ENCODE measurements around the gene ECHDC3. TPM values are rescaled to one million over a fixed set of nuclear protein-coding genes. Genes with fewer than 3 reads are reported as not detected.

The ECHDC3 gene
- total and polyA plus RNA-seq, 2 of the 13 experiments (the other 11 are each of a cell fraction or from before 2014, with no cell fraction given), result not detected

DNA sequence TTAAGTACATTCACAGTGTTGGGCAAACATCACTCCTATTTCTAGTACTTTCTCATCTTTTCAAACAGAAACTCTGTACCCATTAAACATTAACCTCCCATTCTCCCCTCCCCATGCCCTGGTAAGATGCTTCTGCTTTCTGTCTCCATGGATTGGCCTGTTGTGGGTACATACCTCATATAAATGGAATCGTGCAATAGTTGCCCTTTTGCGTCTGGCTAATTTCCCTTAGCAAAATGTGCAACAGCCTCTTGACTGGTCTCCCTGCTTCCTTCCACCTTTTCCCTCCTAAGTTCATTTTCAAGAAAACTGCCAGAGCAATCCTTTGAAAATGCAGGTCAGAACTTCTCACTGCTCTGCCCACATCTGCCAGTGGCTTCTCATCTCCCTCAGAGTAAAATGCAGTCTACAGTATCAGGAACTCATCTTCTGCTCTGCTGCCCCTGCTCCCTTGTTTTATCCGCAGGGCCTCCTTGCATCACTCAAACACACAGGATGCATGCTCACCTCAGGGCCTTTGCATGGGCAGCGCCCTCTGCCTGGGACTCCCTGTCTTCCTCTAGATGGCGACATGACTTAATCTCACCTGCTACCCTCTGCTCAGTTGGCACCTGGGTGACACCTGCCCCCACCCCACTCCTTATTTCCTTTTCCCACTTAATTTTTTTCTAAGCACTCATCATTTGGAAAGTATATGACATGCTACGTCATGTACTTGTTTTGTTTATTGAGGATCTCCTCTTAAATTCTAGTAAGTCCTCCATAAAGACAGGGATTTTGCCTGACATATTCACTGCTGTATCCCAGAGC, 44.3 kb upstream of the ECHDC3 start (continued):
- TF ChIP-seq RAD21 (CRISPR knock-in tag; IDR thresholded peaks at IDR 0.05), result peak; percentile 9; the same call in 1 of the 2 replicates
- TF ChIP-seq, protein P1, sequence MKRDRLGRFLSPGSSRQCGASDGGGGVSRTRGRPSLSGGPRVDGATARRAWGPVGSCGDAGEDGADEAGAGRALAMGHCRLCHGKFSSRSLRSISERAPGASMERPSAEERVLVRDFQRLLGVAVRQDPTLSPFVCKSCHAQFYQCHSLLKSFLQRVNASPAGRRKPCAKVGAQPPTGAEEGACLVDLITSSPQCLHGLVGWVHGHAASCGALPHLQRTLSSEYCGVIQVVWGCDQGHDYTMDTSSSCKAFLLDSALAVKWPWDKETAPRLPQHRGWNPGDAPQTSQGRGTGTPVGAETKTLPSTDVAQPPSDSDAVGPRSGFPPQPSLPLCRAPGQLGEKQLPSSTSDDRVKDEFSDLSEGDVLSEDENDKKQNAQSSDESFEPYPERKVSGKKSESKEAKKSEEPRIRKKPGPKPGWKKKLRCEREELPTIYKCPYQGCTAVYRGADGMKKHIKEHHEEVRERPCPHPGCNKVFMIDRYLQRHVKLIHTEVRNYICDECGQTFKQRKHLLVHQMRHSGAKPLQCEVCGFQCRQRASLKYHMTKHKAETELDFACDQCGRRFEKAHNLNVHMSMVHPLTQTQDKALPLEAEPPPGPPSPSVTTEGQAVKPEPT (CRISPR knock-in tag; IDR thresholded peaks at IDR 0.05; ENCODE audit: low read depth), result no peak
- TF ChIP-seq ZNF232 (CRISPR knock-in tag; IDR thresholded peaks at IDR 0.05; ENCODE audit: borderline replicate concordance), result no peak
- no peak for TF ChIP-seq NFKBIZ (CRISPR knock-in tag; IDR thresholded peaks at IDR 0.05)
- no peak for TF ChIP-seq NCOR1 (IDR thresholded peaks at IDR 0.05; ENCODE audit: borderline replicate concordance, low read length)
- peak; percentile 33; the same call in 1 of the 2 replicates for TF ChIP-seq BCL6 (CRISPR knock-in tag; IDR thresholded peaks at IDR 0.05)
- TF ChIP-seq CHD4 (IDR thresholded peaks at IDR 0.05; ENCODE audit: borderline replicate concordance, low read length), result peak; percentile 67; the same call in 1 of the 2 replicates
- no peak for TF ChIP-seq ELF3 (CRISPR knock-in tag; IDR thresholded peaks at IDR 0.05)
- peak; percentile 13; the same call in 1 of the 2 replicates for TF ChIP-seq POGZ (CRISPR knock-in tag; IDR thresholded peaks at IDR 0.05)
- no peak for TF ChIP-seq ZNF354B (CRISPR knock-in tag; IDR thresholded peaks at IDR 0.05)
- TF ChIP-seq, protein P2, sequence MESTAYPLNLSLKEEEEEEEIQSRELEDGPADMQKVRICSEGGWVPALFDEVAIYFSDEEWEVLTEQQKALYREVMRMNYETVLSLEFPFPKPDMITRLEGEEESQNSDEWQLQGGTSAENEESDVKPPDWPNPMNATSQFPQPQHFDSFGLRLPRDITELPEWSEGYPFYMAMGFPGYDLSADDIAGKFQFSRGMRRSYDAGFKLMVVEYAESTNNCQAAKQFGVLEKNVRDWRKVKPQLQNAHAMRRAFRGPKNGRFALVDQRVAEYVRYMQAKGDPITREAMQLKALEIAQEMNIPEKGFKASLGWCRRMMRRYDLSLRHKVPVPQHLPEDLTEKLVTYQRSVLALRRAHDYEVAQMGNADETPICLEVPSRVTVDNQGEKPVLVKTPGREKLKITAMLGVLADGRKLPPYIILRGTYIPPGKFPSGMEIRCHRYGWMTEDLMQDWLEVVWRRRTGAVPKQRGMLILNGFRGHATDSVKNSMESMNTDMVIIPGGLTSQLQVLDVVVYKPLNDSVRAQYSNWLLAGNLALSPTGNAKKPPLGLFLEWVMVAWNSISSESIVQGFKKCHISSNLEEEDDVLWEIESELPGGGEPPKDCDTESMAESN (CRISPR knock-in tag; conservative IDR thresholded peaks at IDR 0.05), result no peak
- TF ChIP-seq ZNF205 (CRISPR knock-in tag; IDR thresholded peaks at IDR 0.05), result no peak; the same call in 1 of the 2 replicates
- TF ChIP-seq ZNF746 (CRISPR knock-in tag; IDR thresholded peaks at IDR 0.05), result no peak
- TF ChIP-seq, protein P3, sequence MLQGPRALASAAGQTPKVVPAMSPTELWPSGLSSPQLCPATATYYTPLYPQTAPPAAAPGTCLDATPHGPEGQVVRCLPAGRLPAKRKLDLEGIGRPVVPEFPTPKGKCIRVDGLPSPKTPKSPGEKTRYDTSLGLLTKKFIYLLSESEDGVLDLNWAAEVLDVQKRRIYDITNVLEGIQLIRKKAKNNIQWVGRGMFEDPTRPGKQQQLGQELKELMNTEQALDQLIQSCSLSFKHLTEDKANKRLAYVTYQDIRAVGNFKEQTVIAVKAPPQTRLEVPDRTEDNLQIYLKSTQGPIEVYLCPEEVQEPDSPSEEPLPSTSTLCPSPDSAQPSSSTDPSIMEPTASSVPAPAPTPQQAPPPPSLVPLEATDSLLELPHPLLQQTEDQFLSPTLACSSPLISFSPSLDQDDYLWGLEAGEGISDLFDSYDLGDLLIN (CRISPR knock-in tag; IDR thresholded peaks at IDR 0.05; ENCODE audit: borderline replicate concordance), result no peak
- TF ChIP-seq TSC22D2 (CRISPR knock-in tag; IDR thresholded peaks at IDR 0.05; ENCODE audit: borderline replicate concordance), result 0 out of 2 replicates have a peak, but pooled peaks have one; percentile 67
- TF ChIP-seq, protein P4, sequence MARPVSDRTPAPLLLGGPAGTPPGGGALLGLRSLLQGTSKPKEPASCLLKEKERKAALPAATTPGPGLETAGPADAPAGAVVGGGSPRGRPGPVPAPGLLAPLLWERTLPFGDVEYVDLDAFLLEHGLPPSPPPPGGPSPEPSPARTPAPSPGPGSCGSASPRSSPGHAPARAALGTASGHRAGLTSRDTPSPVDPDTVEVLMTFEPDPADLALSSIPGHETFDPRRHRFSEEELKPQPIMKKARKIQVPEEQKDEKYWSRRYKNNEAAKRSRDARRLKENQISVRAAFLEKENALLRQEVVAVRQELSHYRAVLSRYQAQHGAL (CRISPR knock-in tag; IDR thresholded peaks at IDR 0.05; ENCODE audit: not compliant biosample characterization), result no peak
- TF ChIP-seq, protein P5, sequence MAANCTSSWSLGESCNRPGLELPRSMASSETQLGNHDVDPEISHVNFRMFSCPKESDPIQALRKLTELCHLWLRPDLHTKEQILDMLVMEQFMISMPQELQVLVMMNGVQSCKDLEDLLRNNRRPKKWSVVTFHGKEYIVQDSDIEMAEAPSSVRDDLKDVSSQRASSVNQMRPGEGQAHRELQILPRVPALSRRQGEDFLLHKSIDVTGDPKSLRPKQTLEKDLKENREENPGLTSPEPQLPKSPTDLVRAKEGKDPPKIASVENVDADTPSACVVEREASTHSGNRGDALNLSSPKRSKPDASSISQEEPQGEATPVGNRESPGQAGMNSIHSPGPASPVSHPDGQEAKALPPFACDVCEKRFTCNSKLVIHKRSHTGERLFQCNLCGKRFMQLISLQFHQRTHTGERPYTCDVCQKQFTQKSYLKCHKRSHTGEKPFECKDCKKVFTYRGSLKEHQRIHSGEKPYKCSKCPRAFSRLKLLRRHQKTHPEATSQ (CRISPR knock-in tag; IDR thresholded peaks at IDR 0.05; ENCODE audit: borderline replicate concordance), result peak; percentile 45; the same call in 1 of the 2 replicates
- no peak for TF ChIP-seq RFXAP (CRISPR knock-in tag; IDR thresholded peaks at IDR 0.05; ENCODE audit: borderline replicate concordance)
- TF ChIP-seq ZNF335 (CRISPR knock-in tag; IDR thresholded peaks at IDR 0.05), result 0 out of 2 replicates have a peak, but pooled peaks have one; percentile 54
- no peak for TF ChIP-seq ZNF282 (IDR thresholded peaks at IDR 0.05; ENCODE audit: partially characterized antibody)
- 0 out of 2 replicates have a peak, but pooled peaks have one; percentile 35 for TF ChIP-seq ZNF790 (CRISPR knock-in tag; IDR thresholded peaks at IDR 0.05; ENCODE audit: borderline replicate concordance)
- no peak for TF ChIP-seq ZNF564 (CRISPR knock-in tag; IDR thresholded peaks at IDR 0.05)

Data from HepG2 (cell line).